GM18505 (cell line): ENCODE results near the gene NHERF2.

ENCODE experiments used
- ATAC-seq: cut with Tn5 transposase; IDR thresholded peaks from one replicate; pipeline ENCODE4 v1.9.1; 2021; ENCODE audit not compliant: unreplicated experiment
- POLR2A ChIP-seq: IDR thresholded peaks from 4 replicates; pipeline ENCODE4 v1.6.1; 2011; ENCODE audit warnings: borderline replicate concordance; ENCODE audit not compliant: insufficient read depth, insufficient read length; ENCODE audit errors: extremely low read depth

NHERF2 gene

DNA sequence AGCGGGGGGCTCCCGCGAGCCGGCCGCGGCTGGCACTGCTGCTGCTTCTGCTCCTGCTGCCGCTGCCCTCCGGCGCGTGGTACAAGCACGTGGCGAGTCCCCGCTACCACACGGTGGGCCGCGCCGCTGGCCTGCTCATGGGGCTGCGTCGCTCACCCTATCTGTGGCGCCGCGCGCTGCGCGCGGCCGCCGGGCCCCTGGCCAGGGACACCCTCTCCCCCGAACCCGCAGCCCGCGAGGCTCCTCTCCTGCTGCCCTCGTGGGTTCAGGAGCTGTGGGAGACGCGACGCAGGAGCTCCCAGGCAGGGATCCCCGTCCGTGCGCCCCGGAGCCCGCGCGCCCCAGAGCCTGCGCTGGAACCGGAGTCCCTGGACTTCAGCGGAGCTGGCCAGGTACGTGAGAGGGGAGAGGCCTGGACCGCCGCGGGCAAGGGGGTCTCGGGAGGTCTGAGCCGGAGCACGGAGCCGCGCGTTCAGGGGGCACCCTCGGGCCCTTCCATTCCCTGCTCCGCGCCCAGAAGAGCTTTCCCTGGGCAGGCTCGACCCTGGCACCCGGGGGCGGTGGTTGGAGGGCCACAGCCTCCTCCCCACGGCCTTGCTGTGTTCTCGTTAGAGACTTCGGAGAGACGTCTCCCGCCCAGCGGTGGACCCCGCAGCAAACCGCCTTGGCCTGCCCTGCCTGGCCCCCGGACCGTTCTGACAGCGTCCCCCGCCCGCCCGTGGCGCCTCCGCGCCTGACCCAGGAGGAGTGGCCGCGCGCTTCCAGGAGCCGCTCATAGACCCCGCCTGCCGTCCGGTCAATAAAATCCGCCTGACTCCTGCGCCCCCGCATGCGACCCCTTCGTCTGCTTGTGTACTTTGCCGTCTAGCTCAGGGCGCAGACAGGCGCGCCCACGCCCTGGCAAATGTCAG is 6.5 kb upstream of the NHERF2 start:
- no peak for ATAC-seq
- no peak for TF ChIP-seq POLR2A

GRCh38 chr16:2022723-2023091 is 4.0 kb upstream of the NHERF2 start:
- no peak for TF ChIP-seq POLR2A
- peak; percentile 16 for ATAC-seq

GRCh38 chr16:2023092-2024031 is 3.3 kb upstream of the NHERF2 start:
- ATAC-seq = peak; percentile 53
- peak; percentile 48 for TF ChIP-seq POLR2A

GRCh38 chr16:2024032-2024420 is 2.7 kb upstream of the NHERF2 start:
- no peak for TF ChIP-seq POLR2A
- ATAC-seq = no peak

DNA sequence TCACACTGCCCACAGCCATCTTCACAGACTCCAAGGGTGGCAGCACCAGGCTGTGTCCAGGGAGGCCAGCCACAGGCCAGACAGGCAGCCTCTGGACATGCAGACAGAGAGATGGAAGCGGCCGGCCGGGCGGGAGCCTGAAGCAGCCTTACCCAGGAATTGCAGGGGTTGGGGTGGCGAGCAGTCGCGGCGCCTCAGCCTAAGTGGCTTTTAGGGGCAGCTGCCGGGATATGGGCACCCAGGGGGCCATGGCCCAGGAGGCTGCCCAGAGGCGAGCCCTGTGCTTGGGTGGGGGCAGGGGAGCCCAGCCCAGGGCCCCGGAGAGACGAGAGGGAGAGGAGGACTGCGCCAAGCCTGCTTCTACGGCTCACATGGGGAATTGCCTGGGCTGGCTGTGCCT is 1.5 kb upstream of the NHERF2 start:
- TF ChIP-seq POLR2A = no peak
- no peak for ATAC-seq

- no peak for ATAC-seq
- no peak for TF ChIP-seq POLR2A
Observed at GRCh38 chr16:2025878-2026460, 733 bp upstream of the NHERF2 start.

DNA sequence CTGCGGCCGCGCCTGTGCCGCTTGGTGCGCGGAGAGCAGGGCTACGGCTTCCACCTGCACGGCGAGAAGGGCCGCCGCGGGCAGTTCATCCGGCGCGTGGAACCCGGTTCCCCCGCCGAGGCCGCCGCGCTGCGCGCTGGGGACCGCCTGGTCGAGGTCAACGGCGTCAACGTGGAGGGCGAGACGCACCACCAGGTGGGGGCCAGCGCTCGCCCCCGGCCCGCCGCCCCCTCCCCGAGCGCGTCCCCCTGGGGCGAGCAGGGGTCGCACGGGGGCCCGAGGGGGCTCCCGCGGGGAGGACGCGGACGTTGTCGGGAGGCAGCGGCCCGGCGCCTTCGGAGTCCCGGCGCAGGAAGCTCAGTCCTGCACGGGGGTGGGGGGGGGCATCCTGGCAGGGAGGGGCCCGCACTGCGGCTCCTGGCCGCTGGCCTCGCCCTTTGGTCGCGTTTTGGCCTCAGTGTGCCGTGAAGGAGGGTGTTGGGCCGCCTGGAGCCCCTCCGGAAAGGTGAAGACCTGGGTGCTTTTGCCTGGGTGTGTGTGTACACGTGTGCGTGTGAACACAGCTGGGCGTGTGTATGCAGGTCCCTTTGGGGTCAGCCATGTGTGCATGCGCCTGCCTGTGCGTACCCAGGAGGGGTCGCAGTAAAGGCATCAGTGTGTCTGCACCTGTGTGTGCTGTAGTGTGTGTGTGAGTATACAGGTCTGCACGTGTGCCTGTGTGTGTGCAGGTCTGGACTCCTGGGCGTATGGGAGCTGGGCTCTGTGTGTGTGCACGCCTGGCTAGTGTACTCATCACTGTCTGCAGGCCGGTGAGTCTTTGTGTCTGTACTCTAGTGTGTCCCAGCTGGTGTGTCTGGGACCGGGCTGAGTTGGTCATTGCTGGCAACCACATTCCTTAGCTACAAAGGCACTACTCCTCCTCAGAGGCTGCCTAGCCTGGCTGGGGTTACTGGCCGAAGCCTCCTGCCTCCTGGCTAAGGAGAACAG is 615 bp downstream of the NHERF2 start:
- TF ChIP-seq POLR2A = no peak
- no peak for ATAC-seq

DNA sequence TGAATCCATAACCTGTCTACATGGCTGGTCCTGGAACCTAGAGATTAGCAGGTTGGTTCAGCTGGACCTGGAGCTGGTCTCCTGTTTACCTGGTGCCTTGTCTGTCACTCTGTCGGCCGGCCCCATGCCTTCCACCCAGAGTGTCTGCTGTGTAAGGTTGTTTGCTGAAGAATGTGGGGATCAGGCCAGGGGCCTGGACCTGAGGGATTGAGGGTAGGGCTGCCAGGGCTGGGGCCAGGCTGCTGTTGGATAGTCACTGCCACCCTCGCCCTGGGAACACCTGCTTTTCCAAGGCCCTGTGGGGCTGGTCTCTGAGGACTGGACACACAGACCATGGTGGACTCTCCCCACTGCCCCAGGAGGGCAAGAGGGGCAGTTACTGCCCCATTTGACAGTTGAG is 1.4 kb downstream of the NHERF2 start:
- TF ChIP-seq POLR2A = no peak
- ATAC-seq = no peak

GRCh38 chr16:2028620-2029220 is 2.0 kb downstream of the NHERF2 start:
- no peak for TF ChIP-seq POLR2A
- no peak for ATAC-seq

- ATAC-seq = no peak
- TF ChIP-seq POLR2A = no peak
Observed at GRCh38 chr16:2029350-2029749, 2.6 kb downstream of the NHERF2 start.

DNA sequence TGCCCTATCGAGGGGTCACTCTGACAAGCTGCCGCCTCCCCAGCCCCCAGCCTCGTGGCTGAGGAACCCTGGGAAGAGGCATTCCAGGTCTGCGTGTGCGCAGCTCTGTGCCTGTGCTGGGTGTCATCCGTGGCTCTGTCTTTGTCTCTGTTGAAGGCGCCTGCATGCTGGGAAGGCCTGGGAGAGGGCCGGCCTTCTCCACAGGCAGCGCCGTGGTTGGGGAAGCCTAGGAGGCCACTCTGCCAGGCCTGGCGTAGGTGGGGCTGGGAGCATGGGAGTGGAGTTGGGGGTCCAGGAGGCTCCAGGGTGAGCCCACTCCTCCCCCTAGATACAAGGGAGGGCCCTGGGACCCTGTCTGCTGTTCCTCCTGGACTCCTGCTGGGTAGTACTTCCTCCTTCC is 3.3 kb downstream of the NHERF2 start:
- no peak for TF ChIP-seq POLR2A
- ATAC-seq = no peak

DNA sequence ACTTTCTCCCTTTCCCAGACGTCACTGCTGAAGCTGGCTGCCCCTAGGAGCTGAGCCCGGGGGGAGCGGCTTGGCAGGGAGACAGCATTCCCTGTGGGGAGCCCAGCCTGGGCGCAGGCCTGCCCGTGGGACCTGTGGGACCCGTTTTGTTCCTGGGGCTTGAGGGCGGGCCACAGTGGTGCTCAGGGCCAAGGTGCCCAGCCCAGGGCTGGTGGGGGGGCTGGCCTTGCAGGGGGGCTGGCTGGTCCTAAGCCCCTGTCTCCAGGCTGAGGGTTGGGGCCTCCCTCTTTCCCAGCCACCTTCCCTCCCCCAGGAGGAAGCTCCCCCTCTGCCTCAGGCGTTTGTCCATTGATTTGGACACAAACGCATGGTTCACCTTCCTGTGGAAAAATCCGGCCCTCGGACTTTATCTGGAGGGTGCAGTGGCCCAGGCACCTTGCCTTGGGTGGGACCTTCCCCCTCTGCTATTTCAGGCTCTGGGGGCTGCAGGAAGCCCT is 4.4 kb downstream of the NHERF2 start:
- ATAC-seq = no peak
- TF ChIP-seq POLR2A = no peak
